GM21515 (cell line): ENCODE measurements around the gene USP6NL.

Source experiments
- ATAC-seq: cut with Tn5 transposase; IDR thresholded peaks from one replicate; pipeline ENCODE4 v1.9.1; 2021; ENCODE audit not compliant: unreplicated experiment

USP6NL gene

DNA sequence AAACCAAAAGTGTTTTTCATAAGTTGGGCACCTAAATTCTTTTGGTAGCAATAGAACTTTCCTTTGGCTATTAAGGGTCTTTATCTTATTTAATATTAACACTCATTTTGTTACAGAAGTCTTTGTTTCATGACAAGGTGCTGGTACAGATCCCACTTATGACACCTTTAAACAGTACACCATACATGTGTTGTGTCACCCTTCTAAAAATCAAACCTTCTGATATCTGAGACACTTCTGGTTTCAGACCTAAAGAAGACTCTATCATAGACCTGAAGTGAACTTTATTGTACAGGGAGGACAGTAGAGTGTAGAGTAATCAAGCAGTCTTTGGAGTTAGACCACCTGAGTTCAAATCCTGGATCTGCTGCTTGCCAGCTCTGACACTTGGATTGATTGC lies 5.8 kb upstream of the USP6NL start:
- ATAC-seq, result no peak

- ATAC-seq, result no peak
Measured at GRCh38 chr10:11616021-11616420, 4.6 kb upstream of the USP6NL start.

DNA sequence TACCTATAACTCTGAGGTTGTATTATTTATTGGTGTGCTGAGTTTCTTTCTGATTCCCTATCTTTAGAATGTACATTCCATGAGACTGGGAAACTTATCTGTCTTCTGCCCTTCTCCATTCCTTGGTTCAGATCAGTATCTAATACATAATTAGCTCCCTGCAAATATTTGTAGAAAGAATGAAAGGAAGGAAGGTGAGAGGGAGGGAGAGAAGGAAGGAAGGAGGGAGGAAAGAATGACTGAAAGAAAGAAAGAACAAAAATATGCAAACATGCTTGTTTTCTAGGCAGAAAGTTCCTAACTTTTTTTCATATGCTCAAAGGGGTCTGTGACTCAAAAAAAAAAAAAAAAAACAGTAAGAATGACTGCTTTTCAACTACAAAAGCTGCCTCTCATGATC lies 3.9 kb upstream of the USP6NL start:
- ATAC-seq, result no peak

DNA sequence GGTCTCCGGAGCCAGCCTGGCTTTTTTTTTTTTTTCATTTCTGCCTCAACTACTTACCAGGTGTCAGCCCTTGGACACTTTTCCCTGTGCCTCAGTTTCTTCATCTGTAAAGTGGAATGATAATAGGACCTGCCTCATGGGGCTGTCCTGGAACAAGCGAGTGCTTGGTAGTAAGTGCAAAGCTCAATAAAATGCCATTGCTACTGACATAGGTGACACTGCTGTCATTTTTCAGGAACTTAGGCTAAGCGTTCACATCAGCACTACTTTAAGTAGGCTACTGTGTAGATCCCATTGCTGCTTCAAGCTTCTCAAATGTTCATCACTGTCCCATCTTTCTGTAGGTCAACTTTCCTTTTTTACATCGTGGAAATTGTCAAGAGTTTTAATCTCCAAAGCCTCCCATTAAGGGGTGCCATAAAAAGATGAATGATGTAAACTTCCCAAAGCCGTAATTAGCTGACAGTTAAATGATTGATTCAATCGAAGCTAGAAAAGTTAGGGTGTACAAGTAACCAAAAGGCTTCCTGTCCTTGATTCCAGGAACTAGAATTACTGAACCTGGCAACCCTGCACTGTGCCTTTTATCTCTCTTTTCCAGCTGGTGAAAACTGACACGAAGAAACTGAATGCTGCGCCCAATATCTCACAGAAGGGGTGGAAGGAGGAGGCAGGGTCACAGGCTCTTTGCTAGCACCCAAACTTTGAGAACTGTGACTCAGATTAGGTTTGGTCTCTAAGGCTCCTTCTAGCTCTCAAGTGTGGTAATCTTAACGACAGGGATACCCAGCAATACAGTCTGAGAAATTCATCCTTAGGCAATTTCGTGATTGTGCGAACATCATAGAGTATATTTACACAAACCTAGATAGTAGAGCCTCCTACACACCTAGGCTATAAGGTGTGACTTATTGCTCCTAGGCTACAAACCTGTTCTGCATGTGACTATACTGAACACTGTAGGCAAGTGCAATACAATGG lies 861 bp upstream of the USP6NL start:
- ATAC-seq, result no peak

DNA sequence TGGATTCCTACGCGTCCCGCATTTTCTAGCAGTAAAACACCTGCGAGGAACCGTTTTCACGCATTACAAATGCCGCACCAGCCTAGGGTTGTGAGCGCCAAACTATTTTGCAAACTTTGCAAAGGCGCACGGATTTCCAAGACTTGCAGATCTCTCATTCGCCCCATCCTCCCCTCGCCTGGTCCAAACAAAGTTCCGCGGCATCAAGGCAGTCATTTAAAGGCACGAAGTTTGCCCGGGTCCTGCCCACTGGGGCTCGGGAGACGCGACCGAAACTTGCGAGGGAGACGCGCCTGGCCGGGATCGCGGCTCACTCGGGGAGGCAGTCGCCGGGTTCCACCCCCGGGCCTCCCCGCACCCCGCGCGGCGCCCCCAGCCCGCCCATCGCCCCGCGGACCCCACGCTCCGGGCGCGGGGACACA lies 613 bp downstream of the USP6NL start:
- peak; percentile 6 for ATAC-seq

DNA sequence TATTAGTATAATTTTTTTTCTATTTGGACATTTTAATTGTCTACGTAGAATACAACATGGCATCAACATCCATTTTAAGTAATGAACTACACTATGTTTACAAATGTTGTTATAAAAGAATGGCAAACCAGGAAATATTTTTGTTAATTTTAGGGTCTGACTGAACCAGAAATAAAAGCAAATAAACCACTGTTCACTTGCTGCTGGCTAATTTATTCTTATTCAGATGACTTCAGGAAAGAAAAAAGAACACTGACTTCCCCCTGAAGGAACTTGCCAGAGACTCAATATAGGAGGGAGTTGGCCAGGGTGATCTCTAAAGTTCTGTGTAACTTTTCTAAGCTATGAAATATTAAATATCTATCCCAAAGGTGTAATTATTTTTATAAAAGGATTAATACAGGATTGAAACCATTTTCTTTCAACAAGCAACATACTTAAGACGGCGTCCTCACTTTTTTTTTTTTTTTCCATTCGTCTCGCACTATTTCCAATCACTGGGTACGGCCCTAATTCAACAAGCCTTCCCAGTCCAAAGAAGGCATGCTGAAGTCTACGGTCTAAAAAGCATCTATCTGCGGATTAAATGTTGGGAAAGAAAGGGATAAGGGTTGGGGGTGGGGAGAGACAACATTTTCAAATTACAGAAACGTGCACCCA lies 1.2 kb downstream of the USP6NL start:
- no peak for ATAC-seq

GRCh38 chr10:11609492-11610093 lies 1.9 kb downstream of the USP6NL start:
- no peak for ATAC-seq

DNA sequence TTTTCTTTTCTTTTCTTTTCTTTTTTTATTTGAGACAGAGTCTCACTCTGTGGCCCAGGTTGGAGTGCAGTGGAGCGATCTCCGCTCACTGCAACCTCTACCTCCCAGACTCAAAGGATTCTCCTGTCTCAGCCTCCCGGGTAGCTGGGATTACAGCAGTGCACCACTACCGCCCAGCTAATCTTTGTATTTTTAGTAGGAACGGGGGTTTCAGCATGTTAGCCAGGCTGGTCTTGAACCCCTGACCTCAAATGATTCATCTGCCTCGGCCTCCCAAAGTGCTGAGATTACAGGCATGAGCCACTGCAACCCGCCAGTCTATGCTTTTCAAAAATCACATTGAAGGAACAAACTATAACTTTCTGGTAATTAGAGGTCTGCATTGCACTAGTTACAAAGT lies 2.4 kb downstream of the USP6NL start:
- no peak for ATAC-seq

DNA sequence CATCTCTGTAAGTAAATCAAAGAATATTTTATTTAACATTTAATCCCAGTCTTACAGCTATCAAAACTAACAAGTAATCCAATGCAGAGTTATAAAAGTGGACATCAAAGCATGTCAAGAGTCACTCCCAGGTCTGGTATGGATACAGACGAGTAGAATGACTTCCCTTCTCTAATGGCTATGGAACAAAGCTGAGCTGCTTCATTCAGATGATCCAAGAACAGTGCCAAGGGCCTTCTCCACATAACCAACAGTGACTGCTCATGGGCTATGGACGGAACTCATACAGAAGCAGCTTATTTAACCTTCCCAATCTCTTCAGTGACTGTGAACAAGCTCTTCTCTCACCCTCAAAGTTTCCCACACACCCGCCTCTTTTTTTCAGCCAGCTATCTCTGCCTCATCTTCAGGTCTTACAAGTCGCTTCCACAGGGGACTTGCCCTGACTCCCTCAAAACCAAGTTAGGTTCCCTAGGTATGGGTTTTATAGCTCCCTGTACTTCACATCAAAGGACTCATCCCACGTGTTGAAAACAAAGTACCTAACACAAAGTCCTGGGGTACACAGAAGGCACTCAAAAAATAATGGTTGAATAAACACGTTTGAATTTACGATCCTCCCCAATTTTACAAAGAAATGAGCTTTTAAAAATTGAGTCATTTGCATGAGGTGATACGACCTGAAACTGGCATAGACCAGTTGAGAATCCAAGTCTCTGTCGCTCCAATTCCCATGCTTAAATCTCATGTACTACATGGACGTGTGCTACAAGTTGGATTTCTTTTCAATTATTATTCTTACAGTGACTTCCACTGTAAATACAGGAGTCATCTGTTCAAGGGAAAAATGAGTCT lies 3.1 kb downstream of the USP6NL start:
- no peak for ATAC-seq

DNA sequence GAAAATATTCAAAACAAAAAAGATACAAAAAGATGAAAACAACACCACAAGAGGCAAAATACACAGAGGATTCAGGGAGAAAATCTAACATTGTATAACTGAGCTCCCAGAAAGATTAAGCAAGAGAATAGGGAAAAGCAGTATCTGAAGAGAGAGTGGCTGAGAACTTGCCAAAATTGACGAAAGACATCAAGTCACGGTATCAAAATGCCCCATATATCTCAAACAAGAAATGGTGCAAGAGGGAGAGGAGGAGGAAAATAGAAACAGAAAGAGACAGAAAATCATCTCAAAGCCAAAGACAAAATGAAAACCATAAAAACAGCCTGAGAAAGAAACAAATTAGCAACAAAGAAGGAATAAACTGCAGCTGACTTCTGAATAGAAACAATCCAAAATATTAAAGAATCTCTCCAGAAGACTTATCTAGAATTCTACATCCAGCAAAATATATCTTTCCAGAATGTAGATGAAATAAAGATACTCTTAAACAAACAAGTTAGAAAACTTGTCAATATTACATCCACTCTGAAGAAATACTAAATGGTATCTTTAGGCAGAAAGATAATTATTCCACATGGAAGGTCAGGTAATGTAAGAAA lies 5.5 kb downstream of the USP6NL start:
- no peak for ATAC-seq

DNA sequence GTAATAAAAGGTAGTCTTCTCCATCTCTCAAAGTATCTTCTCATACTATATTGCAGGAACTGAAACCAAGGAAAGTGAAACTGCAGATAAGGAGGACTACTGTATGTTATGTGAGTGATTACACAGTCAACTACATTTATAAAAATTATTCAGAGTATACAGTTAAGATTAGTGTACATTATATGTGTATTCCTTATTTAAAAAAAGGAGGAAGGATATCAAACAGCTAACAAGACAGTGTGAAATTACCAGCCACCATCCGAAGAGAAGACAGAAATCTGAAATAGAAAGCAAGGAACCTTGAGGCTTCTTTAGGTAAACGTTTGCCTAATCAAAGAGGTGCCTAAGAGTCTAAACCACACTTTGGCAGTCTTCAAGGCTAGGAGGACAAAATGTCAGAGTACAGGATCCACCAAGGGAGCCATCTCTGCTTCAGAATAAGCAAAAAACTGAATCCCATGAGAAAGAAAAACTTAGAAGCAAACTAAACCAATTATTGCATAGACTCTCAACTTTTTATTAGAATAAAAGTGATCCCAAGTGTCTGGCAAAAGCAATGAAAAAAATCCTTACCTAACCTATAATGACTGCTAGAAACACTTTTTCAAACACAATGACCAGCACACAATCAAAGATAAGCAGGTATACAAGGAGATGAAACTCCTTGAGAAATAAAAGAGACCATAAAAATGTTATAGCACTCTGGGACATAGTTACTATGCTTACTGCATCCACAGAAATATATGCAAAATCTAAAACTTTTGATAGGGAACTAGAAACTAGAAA lies 6.4 kb downstream of the USP6NL start:
- ATAC-seq, result no peak

DNA sequence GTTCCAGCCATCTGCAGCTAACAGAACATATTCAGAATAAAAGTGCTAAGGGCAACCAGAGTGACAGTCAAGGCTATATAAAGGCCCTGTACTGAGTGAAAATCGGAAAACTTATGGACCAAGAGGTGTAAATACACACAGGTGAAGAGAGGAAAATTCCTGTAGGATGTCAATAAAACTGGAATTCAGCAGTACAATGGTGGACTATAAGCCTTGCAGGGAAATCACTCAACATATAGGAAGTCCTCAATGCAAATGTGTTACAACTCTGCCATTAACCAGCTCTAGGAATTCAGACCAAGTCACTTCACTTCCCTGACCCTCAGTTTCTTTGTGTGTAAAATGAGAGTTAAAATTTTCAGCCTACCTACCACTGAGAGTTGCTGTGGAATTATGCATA lies 7.7 kb downstream of the USP6NL start:
- no peak for ATAC-seq

DNA sequence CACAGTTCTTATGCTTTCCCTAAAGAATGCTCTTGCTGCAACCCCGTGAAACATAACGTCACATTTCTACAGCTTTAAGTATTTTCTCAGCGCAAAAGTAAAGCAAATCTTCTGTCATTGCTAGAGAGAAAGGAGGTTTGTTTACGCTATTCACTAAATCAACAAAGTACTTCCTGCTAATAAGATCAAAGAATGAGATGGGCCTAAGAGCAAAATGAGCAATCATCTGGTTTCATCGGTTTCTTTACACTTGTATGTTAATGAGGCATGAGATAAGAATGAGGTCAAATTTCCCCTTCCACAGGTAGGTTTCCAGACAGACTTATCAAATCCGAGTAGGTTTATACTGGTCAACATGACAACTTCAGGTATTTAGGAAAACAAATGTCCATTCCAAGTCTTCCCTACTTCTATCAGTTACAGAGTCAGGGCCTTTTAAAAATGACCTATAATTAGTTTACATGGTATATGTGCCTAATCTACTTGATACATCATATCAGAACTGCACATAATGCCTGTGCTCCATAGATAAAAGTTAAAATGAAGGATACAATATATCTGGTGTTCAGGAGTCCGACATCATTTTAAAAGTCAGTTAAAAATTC lies 8.4 kb downstream of the USP6NL start:
- no peak for ATAC-seq

GRCh38 chr10:11602358-11602757 lies 9.1 kb downstream of the USP6NL start:
- ATAC-seq, result no peak

GRCh38 chr10:11601670-11602069 lies 9.8 kb downstream of the USP6NL start:
- ATAC-seq, result no peak

DNA sequence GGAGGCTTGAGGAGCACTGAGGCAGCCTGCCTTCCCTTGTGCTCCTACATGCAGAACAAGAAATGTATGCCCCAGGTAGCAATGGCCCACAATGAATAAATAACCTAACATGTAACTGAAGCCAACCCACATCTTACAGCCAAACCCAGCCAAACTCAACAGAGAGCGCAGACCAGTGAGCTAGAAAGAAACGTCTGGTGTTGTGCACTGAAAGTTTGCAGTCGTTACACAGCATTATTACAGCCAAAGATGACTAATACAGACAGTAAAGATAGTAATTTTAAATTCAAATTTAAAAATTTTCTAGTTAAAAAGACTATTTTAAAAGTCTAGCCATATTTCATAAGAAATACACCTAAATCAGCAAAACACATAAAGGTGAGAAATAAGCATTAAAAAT lies 11.2 kb downstream of the USP6NL start:
- ATAC-seq, result no peak

DNA sequence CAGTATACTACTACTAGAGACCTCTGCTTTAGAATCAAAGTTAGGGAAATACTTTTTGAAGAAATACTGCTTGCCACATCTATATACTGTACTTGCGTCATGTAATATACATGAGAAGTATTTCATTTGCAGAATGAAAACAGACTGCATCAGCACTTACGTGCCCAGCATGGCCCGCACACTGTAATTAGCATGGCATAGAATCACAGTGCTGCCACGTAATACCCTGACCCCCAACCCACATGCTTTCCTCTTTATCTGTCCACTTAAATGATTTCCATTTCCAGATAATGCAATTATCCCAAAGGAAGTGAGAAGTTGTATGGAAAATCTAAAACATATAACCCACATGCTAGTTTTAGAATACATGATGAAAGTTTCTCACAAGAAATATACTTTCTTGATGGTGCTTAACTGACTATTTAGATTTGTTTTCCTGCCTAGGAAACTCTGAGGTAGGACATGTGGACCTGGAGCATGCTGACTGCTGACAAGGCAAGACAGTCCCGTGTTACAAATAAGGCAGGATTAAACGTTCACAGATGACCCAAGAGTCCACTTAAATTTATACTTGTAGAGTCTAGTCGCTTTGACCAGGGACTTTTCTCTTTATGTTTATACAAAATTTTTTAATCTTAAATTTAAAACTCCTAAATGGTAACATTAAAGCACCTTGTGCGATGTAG lies 12.6 kb downstream of the USP6NL start:
- ATAC-seq, result no peak

DNA sequence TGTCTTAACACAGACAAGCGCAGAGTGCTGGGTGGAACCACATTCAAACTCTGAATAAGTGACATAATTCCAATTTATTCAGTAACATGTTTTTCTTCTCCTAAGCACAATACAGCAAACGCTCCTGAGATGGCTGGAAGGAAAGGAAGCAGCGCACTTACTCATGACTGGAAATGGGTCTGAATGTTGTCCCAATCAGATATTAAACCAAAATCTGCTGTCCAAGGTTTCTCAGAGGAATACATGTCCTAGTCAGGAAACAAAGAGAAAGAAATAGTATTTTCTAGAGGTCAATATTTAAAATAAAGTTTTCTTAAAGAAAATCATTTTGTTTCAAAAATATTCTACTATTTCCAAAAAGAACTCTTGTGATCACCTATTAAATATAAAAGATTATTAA lies 14.0 kb downstream of the USP6NL start:
- ATAC-seq, result no peak

GRCh38 chr10:11595395-11595692 lies 16.1 kb downstream of the USP6NL start:
- ATAC-seq, result no peak
